ENCODE measurements around the gene PTDSS2. TPM values are rescaled to one million over a fixed set of nuclear protein-coding genes. Genes with fewer than 3 reads are reported as not detected.
A peak's percentile ranks its signal among the peaks of the same experiment; 100 is the strongest.

Gene PTDSS2
- total and polyA plus RNA-seq, 11 donors = 20.3 to 43.0 (median 25.7) TPM

GRCh38 chr11:507727-508515 lies 57.8 kb downstream of the PTDSS2 start:
- DNase-seq (peak in 3 of 5 donors; percentile 5 to 40 (median 35)), ATAC-seq (no peak)
- H3K4me3 ChIP-seq = peak overlapping the region; percentile 52 to 98 (median 82)
- H3K4me1 ChIP-seq = peaks cover 8 to 44% (median 36%) of the 10 kb centered on the region in 12 donors
- WGBS, 4 donors = 45 to 91% (median 52%) methylated on average over 25 to 45 of the region's 45 CpGs
- H3K27ac ChIP-seq = peak overlapping the region in 11 of 12 donors; percentile 60 to 100 (median 98)
- TF ChIP-seq POLR2A (IDR thresholded peaks at IDR 0.05) (no peak), CTCF (IDR thresholded peaks at IDR 0.05) (no peak)
- no peaks in the 10 kb centered on the region for H3K27me3 ChIP-seq
- peaks cover 0 to 30% (median 21%) of the 10 kb centered on the region in 9 donors for H3K36me3 ChIP-seq
- H3K9me3 ChIP-seq = no peaks in the 10 kb centered on the region
- intact Hi-C loops (cut with DNase I) = loop anchor here in 8 of 10 donors (2.0 to 10.0 kb wide), 6 partner anchors 56 to 303 kb away; partner anchors contain the start of genes PTDSS2 (in 4 of the 8), BET1L (in 3 of the 8), RIC8A (in 3 of the 8) and IFITM2 (in 1 of the 8)

GRCh38 chr11:508956-509355 lies 58.9 kb downstream of the PTDSS2 start:
- no peak overlapping the region for H3K27ac ChIP-seq

GRCh38 chr11:512761-513595 lies 62.9 kb downstream of the PTDSS2 start:
- WGBS, 4 donors = 89 to 95% (median 93%) methylated on average over 24 to 29 of the region's 29 CpGs
- H3K4me3 ChIP-seq = no peak overlapping the region
- TF ChIP-seq CTCF (IDR thresholded peaks at IDR 0.05) (no peak), POLR2A (IDR thresholded peaks at IDR 0.05) (no peak)
- no peaks in the 10 kb centered on the region for H3K27me3 ChIP-seq
- intact Hi-C loops (cut with DNase I) = loop anchor here in 2 of 10 donors (10.0 kb wide), 2 partner anchors 108 to 308 kb away; partner anchors contain the start of genes BET1L (in 1 of the 2) and RIC8A (in 1 of the 2)
- no peak overlapping the region for H3K27ac ChIP-seq
- H3K9me3 ChIP-seq = peaks cover 0 to 14% (median 0%) of the 10 kb centered on the region in 12 donors
- peaks cover 0 to 2% (median under 1%) of the 10 kb centered on the region in 12 donors for H3K4me1 ChIP-seq
- H3K36me3 ChIP-seq = peaks cover 0 to 46% (median 36%) of the 10 kb centered on the region in 9 donors
- ATAC-seq (no peak), DNase-seq (peak in 1 of 5 donors; percentile 13)

More at GRCh38 chr11:508956-509355, 58.9 kb downstream of the PTDSS2 start:
- DNase-seq (peak in 2 of 5 donors; percentile 8 to 26), ATAC-seq (no peak)
- Histone ChIP-seq H3K4me1 (peaks cover 4 to 33% (median 26%) of the 10 kb centered on the region in 12 donors), H3K4me3 (no peak overlapping the region), H3K27me3 (no peaks in the 10 kb centered on the region), H3K9me3 (no peaks in the 10 kb centered on the region), H3K36me3 (peaks cover 0 to 35% (median 29%) of the 10 kb centered on the region in 9 donors)
- intact Hi-C loops (cut with DNase I) = loop anchor here in 7 of 10 donors (5.0 to 10.0 kb wide), 5 partner anchors 57 to 304 kb away; partner anchors contain the start of genes PTDSS2 (in 4 of the 7), BET1L (in 3 of the 7), RIC8A (in 3 of the 7) and IFITM2 (in 1 of the 7)
- WGBS, 4 donors = 62 to 78% (median 75%) methylated on average over 5 of the region's 5 CpGs
- TF ChIP-seq CTCF (IDR thresholded peaks at IDR 0.05) = no peak
- no peak for TF ChIP-seq POLR2A (IDR thresholded peaks at IDR 0.05)

Measured in heart left ventricle (tissue), 16 donors.